Breast epithelium (tissue), 4 donors: ENCODE results near the gene PIH1D1. TPM values are rescaled to one million over a fixed set of nuclear protein-coding genes. Genes with fewer than 3 reads are reported as not detected.
"Not testable (repeated sequence)": the region's sequence is repeated elsewhere in the genome, so short reads cannot be mapped to it uniquely, and the experiment has no call there.

Experiments
- DNase-seq, 2 donors: peaks; one replicate each; pipeline ENCODE4 v3.0.0-alpha.2; 2019; ENCODE audit warnings: low spot score in 2 of 2
- H3K27ac ChIP-seq, 2 donors: fragments of 200-600 bp; sonication (generic) in 1 of 2; one replicate each; pipeline ENCODE4 v1.5.1; 2016 to 2019; ENCODE audit warnings: mild to moderate bottlenecking in 1 of 2
- H3K27me3 ChIP-seq, 2 donors: fragments of 200-600 bp; sonication (generic) in 1 of 2; one replicate each; pipeline versions ENCODE4 v1.5.1 to v1.6.0; 2017 to 2019; ENCODE audit warnings: control low read depth in 1 of 2, mild to moderate bottlenecking in 1 of 2
- H3K36me3 ChIP-seq: fragments of 200-600 bp; one replicate; pipeline ENCODE4 v1.5.1; 2019
- H3K4me1 ChIP-seq, 2 donors: fragments of 200-600 bp; sonication (generic); one replicate each; pipeline ENCODE4 v1.5.1; 2016 to 2019; ENCODE audit warnings: control low read depth in 1 of 2
- H3K4me3 ChIP-seq, 3 donors: fragments of 200-600 bp; sonication (generic); 1 replicate in 2 of 3; 2 replicates in 1 of 3; pipeline ENCODE4 v1.5.1; 2016 to 2019; ENCODE audit warnings: mild to moderate bottlenecking in 3 of 3, moderate library complexity in 2 of 3
- H3K9me3 ChIP-seq, 2 donors: fragments of 200-600 bp; sonication (generic) in 1 of 2; one replicate each; pipeline ENCODE4 v1.5.1; 2016 to 2019; ENCODE audit warnings: control low read depth in 1 of 2
- POLR2A ChIP-seq: fragments of 450-650 bp; IDR thresholded peaks from one replicate; pipeline ENCODE4 v1.6.1; 2016; ENCODE audit warnings: antibody characterized with exemption, mild to moderate bottlenecking, moderate library complexity
- POLR2AphosphoS5 ChIP-seq, 3 donors: sonication (generic); formaldehyde crosslinking; IDR thresholded peaks; one replicate each; pipeline ENCODE4 v1.6.1; 2017; ENCODE audit warnings: antibody characterized with exemption in 3 of 3
- intact Hi-C: fragments of 100-400 bp; cut with DNase I; formaldehyde crosslinking; loops from one replicate; pipeline ENCODE4 v1.15.1; 2023; ENCODE audit warnings: low total_unique reads
- total RNA-seq, 3 donors: library from RNA; depleted of rRNA; stranded (reverse); fragments of >200 nt; gene quantifications; one replicate each; pipeline ENCODE4 v1.1.0, GENCODE V29; 2016
- TF ChIP-seq, protein P1 (sequence below), 3 donors: fragments of 450-650 bp; IDR thresholded peaks; one replicate each; pipeline ENCODE4 v1.5.1; 2016 to 2017; ENCODE audit warnings: antibody characterized with exemption in 3 of 3, mild to moderate bottlenecking in 3 of 3, moderate library complexity in 3 of 3

Gene PIH1D1
- total RNA-seq, 3 donors from 2014 or later: 94.4 to 121 (median 106) TPM

DNA sequence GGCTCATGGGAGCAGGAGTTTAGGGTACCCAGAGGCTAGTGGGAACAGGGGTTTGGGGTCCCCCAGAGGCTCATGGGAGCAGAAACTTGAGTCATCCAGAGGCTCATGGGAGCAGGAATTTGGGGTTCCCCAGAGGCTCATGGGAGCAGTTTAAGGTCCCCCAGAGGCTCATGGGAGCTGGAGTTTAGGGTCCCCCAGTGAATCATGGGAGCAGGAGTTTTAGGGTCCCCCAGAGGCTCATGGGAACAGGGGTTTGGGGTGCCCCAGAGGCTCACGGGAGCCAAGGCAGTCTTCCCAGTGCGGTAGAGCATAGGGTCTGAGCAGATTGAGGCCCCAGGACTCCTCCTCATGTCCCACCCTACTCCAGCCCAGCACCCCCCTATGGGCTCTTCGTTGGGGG, 13.8 kb upstream of the PIH1D1 start:
- TF ChIP-seq POLR2AphosphoS5 (IDR thresholded peaks at IDR 0.05) (no peak), POLR2A (no peak)
- TF ChIP-seq, protein P1, sequence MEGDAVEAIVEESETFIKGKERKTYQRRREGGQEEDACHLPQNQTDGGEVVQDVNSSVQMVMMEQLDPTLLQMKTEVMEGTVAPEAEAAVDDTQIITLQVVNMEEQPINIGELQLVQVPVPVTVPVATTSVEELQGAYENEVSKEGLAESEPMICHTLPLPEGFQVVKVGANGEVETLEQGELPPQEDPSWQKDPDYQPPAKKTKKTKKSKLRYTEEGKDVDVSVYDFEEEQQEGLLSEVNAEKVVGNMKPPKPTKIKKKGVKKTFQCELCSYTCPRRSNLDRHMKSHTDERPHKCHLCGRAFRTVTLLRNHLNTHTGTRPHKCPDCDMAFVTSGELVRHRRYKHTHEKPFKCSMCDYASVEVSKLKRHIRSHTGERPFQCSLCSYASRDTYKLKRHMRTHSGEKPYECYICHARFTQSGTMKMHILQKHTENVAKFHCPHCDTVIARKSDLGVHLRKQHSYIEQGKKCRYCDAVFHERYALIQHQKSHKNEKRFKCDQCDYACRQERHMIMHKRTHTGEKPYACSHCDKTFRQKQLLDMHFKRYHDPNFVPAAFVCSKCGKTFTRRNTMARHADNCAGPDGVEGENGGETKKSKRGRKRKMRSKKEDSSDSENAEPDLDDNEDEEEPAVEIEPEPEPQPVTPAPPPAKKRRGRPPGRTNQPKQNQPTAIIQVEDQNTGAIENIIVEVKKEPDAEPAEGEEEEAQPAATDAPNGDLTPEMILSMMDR (IDR thresholded peaks at IDR 0.05): no peak
- H3K4me3 ChIP-seq: no peak overlapping the region
- no peaks in the 10 kb centered on the region for H3K27me3 ChIP-seq
- H3K36me3 ChIP-seq: no peaks in the 10 kb centered on the region
- no peaks in the 10 kb centered on the region for H3K4me1 ChIP-seq
- DNase-seq: no peak
- H3K9me3 ChIP-seq: no peaks in the 10 kb centered on the region
- intact Hi-C loops: no loop called here
- H3K27ac ChIP-seq: no peak overlapping the region

DNA sequence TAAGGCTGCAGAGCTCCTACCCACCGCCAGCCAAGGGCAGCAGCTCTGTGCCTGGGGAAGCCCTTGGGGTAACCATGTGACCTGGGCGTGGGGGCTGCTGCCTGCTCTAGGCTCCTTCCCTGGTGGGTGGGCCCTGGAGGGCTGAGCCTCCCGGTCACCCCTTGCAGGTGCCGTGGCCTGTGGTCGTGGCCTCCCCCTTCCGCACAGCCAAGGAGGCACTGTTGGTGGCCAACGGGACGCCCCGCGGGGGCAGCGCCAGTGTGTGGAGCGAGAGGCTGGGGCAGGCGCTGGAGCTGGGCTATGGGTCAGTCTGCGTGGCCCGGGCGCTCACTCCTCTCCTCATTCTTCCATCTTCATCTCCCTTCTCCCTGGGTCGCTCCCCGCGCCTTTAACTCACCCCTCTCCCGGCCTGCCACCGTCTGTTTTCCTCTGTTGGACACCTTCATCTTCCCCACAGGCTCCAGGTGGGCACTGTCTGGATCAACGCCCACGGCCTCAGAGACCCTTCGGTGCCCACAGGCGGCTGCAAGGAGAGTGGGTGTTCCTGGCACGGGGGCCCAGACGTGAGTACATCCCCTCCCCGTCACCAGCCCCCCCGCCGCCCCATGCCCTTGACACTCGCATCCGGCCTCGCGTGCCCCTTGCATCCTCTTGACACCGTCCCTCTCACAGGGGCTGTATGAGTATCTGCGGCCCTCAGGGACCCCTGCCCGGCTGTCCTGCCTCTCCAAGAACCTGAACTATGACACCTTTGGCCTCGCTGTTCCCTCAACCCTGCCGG, 12.5 kb upstream of the PIH1D1 start:
- intact Hi-C loops: no loop called here
- Histone ChIP-seq H3K4me1 (no peaks in the 10 kb centered on the region), H3K36me3 (no peaks in the 10 kb centered on the region), H3K4me3 (no peak overlapping the region), H3K27me3 (no peaks in the 10 kb centered on the region), H3K9me3 (no peaks in the 10 kb centered on the region), H3K27ac (no peak overlapping the region)
- TF ChIP-seq, protein P1 (IDR thresholded peaks at IDR 0.05): no peak
- TF ChIP-seq POLR2AphosphoS5 (IDR thresholded peaks at IDR 0.05): no peak
- DNase-seq: no peak

DNA sequence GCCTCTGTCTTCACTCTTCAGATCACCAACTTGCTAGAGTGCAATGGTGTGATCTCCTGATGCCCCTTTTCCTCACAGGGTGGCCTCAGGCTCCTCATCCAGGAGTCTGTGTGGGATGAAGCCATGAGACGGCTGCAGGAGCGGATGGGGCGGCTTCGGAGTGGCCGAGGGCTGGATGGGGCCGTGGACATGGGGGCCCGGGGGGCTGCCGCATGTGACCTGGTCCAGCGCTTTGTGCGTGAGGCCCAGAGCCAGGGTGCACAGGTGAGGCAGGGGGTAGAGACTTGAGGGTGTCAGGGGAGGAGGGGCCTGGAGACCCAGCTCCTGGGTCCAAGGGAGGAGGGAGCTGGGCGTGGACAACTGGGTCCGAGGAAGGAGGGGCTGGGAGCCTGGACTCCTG, 10.9 kb upstream of the PIH1D1 start:
- Histone ChIP-seq H3K9me3 (no peaks in the 10 kb centered on the region), H3K4me3 (no peak overlapping the region), H3K4me1 (no peaks in the 10 kb centered on the region), H3K27me3 (no peaks in the 10 kb centered on the region), H3K27ac (no peak overlapping the region), H3K36me3 (no peaks in the 10 kb centered on the region)
- TF ChIP-seq POLR2A: no peak
- no peak for TF ChIP-seq POLR2AphosphoS5 (IDR thresholded peaks at IDR 0.05)
- TF ChIP-seq, protein P1 (IDR thresholded peaks at IDR 0.05): no peak
- intact Hi-C loops: no loop called here
- DNase-seq: no peak

DNA sequence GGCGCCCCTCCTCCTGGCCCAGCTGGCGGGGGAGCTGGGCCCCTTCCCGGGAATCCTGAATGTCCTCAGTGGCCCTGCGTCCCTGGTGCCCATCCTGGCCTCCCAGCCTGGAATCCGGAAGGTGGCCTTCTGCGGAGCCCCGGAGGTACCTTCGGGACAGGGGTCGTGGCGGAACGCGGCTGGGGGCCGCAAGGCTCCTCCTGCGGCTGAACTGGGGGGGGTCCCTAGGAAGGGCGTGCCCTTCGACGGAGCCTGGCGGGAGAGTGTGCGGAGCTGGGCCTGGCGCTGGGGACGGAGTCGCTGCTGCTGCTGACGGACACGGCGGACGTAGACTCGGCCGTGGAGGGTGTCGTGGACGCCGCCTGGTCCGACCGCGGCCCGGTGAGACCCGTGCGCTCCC, 10.0 kb upstream of the PIH1D1 start:
- no peaks in the 10 kb centered on the region for H3K36me3 ChIP-seq
- TF ChIP-seq POLR2AphosphoS5 (IDR thresholded peaks at IDR 0.05) (no peak), POLR2A (no peak)
- TF ChIP-seq, protein P1 (IDR thresholded peaks at IDR 0.05): no peak
- intact Hi-C loops: no loop called here

DNA sequence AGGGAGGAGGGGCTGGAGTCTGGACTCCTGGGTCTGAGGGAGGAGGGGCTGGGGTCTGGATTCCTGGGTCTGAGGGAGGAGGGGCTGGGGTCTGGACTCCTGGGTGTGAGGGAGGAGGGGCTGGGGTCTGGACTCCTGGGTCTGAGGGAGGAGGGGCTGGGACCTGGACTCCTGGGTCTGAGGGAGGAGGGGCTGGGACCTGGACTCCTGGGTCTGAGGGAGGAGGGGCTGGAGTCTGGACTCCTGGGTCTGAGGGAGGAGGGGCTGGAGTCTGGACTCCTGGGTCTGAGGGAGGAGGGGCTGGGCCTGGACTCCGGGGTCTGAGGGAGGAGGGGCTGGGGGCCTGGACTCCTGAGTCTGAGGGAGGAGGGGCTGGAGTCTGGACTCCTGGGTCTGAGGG, 9.5 kb upstream of the PIH1D1 start:
- H3K36me3 ChIP-seq, intact Hi-C loops, H3K27me3 ChIP-seq, H3K27ac ChIP-seq, H3K9me3 ChIP-seq, H3K4me1 ChIP-seq, DNase-seq, H3K4me3 ChIP-seq: not testable (repeated sequence)

More for the DNA sequence above, 10.0 kb upstream of the PIH1D1 start:
- no peaks in the 10 kb centered on the region for H3K4me1 ChIP-seq
- H3K9me3 ChIP-seq: no peaks in the 10 kb centered on the region
- DNase-seq: no peak
- H3K27ac ChIP-seq: no peak overlapping the region
- H3K27me3 ChIP-seq: no peaks in the 10 kb centered on the region
- no peak overlapping the region for H3K4me3 ChIP-seq
